Fibroblast of lung (primary cell): ENCODE results near the gene INSIG1. TPM values are rescaled to one million over a fixed set of nuclear protein-coding genes. Genes with fewer than 3 reads are reported as not detected.

ENCODE experiments used
- DNase-seq, 2 donors: peaks; one replicate each; pipeline versions ENCODE4 v3.0.0 to v3.0.0-alpha.2; 2010; ENCODE audit warnings: low read depth in 2 of 2
- H2AFZ ChIP-seq: 2 replicates; pipeline ENCODE4 v1.5.1; 2012; ENCODE audit warnings: low read length, control low read depth, inconsistent platforms
- H3K27ac ChIP-seq: 2 replicates; pipeline ENCODE4 v1.5.1; 2011; ENCODE audit warnings: low read length, control low read depth; ENCODE audit not compliant: insufficient read depth
- H3K27me3 ChIP-seq: 2 replicates; pipeline ENCODE4 v1.5.1; 2011; ENCODE audit warnings: mild to moderate bottlenecking, low read length; ENCODE audit not compliant: control insufficient read depth, insufficient read depth
- H3K36me3 ChIP-seq: 2 replicates; pipeline ENCODE4 v1.5.1; 2011; ENCODE audit warnings: low read length; ENCODE audit not compliant: control insufficient read depth, insufficient read depth
- H3K4me1 ChIP-seq: 2 replicates; pipeline ENCODE4 v1.5.1; 2011; ENCODE audit warnings: low read length; ENCODE audit not compliant: control insufficient read depth, insufficient read depth; ENCODE audit errors: extremely low read depth
- H3K4me2 ChIP-seq: 2 replicates; pipeline ENCODE4 v1.5.1; 2011; ENCODE audit warnings: low read length, control low read depth; ENCODE audit not compliant: insufficient read depth; ENCODE audit errors: extremely low read depth
- H3K4me3 ChIP-seq, 4 experiments: fragments of 200-600 bp in 1 of 4; sonication (generic) in 1 of 4; replicated peaks in 1 of 4; 2 replicates each; pipeline ENCODE4 v1.5.1; 2011 to 2016; ENCODE audit warnings: low read length in 4 of 4, low read depth in 3 of 4, mild to moderate bottlenecking in 3 of 4, control low read depth in 2 of 4, inconsistent platforms in 1 of 4, mixed read lengths in 1 of 4; ENCODE audit not compliant: insufficient read depth in 1 of 4; ENCODE audit errors: control extremely low read depth in 1 of 4
- H3K79me2 ChIP-seq: 2 replicates; pipeline ENCODE4 v1.5.1; 2012; ENCODE audit warnings: mild to moderate bottlenecking, low read length, inconsistent platforms; ENCODE audit not compliant: control insufficient read depth, insufficient read depth
- H3K9ac ChIP-seq: 2 replicates; pipeline ENCODE4 v1.5.1; 2011; ENCODE audit warnings: mild to moderate bottlenecking, low read length, control low read depth; ENCODE audit not compliant: insufficient read depth
- H3K9me3 ChIP-seq: 2 replicates; pipeline ENCODE4 v1.5.1; 2012; ENCODE audit warnings: low read depth, low read length; ENCODE audit not compliant: control insufficient read depth, insufficient read depth
- H4K20me1 ChIP-seq: 2 replicates; pipeline ENCODE4 v1.5.1; 2011; ENCODE audit warnings: low read length; ENCODE audit not compliant: control insufficient read depth, insufficient read depth; ENCODE audit errors: extremely low read depth
- EZH2 ChIP-seq: IDR thresholded peaks from 2 replicates; pipeline ENCODE4 v1.5.1; 2012; ENCODE audit warnings: low read length, control low read depth, mild to moderate bottlenecking; ENCODE audit errors: missing control alignments
- polyA plus RNA-seq, 2 donors: library from polyadenylated mRNA; depleted of rRNA in 1 of 2; stranded (reverse) in 1 of 2; unstranded in 1 of 2; fragments of >200 nt; gene quantifications; 2 replicates each; pipeline ENCODE4 v1.2.1, GENCODE V29; 2011 to 2012; ENCODE audit warnings: missing spikeins in 1 of 2
- total RNA-seq: library from RNA; depleted of rRNA; stranded (reverse); fragments of >200 nt; gene quantifications from 2 replicates; pipeline ENCODE4 v1.2.1, GENCODE V29; 2014
- TF ChIP-seq, protein P1 (sequence below), 2 donors: IDR thresholded peaks in 1 of 2; conservative IDR thresholded peaks in 1 of 2; 1 replicate in 1 of 2; 2 replicates in 1 of 2; pipeline ENCODE4 v1.5.1; 2011 to 2012; ENCODE audit warnings: low read length in 2 of 2, control low read depth in 1 of 2, inconsistent platforms in 1 of 2, low read depth in 1 of 2, mild to moderate bottlenecking in 1 of 2

Gene INSIG1
- total and polyA plus RNA-seq, 2 donors (not counting 1 experiment from before 2014, with no cell fraction given), result 216 to 353 TPM

GRCh38 chr7:155267023-155267422, 30.7 kb upstream of the INSIG1 start:
- Histone ChIP-seq H3K36me3 (no peaks in the 10 kb centered on the region), H3K79me2 (no peaks in the 10 kb centered on the region), H3K9me3 (no peaks in the 10 kb centered on the region), H2AFZ (no peak overlapping the region), H3K27me3 (peaks cover 5% of the 10 kb centered on the region), H3K4me3 (no peak overlapping the region), H4K20me1 (no peaks in the 10 kb centered on the region), H3K4me1 (no peaks in the 10 kb centered on the region), H3K9ac (no peak overlapping the region), H3K4me2 (no peak overlapping the region), H3K27ac (no peak overlapping the region)
- TF ChIP-seq EZH2, result no peak
- TF ChIP-seq, protein P1, sequence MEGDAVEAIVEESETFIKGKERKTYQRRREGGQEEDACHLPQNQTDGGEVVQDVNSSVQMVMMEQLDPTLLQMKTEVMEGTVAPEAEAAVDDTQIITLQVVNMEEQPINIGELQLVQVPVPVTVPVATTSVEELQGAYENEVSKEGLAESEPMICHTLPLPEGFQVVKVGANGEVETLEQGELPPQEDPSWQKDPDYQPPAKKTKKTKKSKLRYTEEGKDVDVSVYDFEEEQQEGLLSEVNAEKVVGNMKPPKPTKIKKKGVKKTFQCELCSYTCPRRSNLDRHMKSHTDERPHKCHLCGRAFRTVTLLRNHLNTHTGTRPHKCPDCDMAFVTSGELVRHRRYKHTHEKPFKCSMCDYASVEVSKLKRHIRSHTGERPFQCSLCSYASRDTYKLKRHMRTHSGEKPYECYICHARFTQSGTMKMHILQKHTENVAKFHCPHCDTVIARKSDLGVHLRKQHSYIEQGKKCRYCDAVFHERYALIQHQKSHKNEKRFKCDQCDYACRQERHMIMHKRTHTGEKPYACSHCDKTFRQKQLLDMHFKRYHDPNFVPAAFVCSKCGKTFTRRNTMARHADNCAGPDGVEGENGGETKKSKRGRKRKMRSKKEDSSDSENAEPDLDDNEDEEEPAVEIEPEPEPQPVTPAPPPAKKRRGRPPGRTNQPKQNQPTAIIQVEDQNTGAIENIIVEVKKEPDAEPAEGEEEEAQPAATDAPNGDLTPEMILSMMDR (conservative IDR thresholded peaks at IDR 0.05 in 1 of 2, IDR thresholded peaks at IDR 0.05 in 1 of 2; ENCODE audit: low read depth in 1 of 2, low read length in 2 of 2), result no peak
- DNase-seq, result no peak

DNA sequence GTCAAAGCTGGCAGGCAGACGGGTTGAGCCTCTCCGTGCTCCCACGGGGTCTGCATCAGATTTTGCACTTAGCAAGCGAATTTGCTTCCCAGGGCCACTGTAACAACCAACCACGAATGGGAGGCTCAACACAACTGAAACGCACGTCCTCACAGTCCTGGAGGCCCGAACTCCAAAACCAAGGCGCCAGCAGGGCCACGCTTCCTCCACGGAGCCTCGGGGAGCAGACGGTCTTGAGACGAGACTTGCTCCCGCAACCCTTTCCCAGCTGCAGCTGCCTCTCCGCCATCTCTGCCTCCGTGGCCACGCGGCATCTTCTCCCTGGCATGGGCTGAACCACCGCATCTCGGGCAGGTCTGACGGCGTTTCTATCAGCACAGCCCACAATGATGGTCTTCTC, 30.2 kb upstream of the INSIG1 start:
- TF ChIP-seq EZH2, result no peak
- TF ChIP-seq, protein P1 (conservative IDR thresholded peaks at IDR 0.05 in 1 of 2, IDR thresholded peaks at IDR 0.05 in 1 of 2; ENCODE audit: low read depth in 1 of 2, low read length in 2 of 2), result no peak
- no peaks in the 10 kb centered on the region for H3K79me2 ChIP-seq

GRCh38 chr7:155268211-155268610, 29.5 kb upstream of the INSIG1 start:
- TF ChIP-seq, protein P1 (conservative IDR thresholded peaks at IDR 0.05 in 1 of 2, IDR thresholded peaks at IDR 0.05 in 1 of 2; ENCODE audit: low read depth in 1 of 2, low read length in 2 of 2), result no peak
- no peak for TF ChIP-seq EZH2

More for the DNA sequence above, 30.2 kb upstream of the INSIG1 start:
- H3K27ac ChIP-seq, result no peak overlapping the region
- no peak overlapping the region for H3K4me3 ChIP-seq
- H3K27me3 ChIP-seq, result peaks cover 5% of the 10 kb centered on the region
- no peaks in the 10 kb centered on the region for H3K36me3 ChIP-seq
- H3K9ac ChIP-seq, result no peak overlapping the region
- H3K4me2 ChIP-seq, result no peak overlapping the region
- no peaks in the 10 kb centered on the region for H3K9me3 ChIP-seq
- no peak overlapping the region for H2AFZ ChIP-seq
- no peaks in the 10 kb centered on the region for H3K4me1 ChIP-seq
- H4K20me1 ChIP-seq, result no peaks in the 10 kb centered on the region
- DNase-seq, result no peak

More at GRCh38 chr7:155268211-155268610, 29.5 kb upstream of the INSIG1 start:
- no peaks in the 10 kb centered on the region for H3K4me1 ChIP-seq
- no peak overlapping the region for H3K9ac ChIP-seq
- no peaks in the 10 kb centered on the region for H3K36me3 ChIP-seq
- no peak for DNase-seq
- no peaks in the 10 kb centered on the region for H4K20me1 ChIP-seq
- no peak overlapping the region for H3K4me2 ChIP-seq
- H3K27me3 ChIP-seq, result peaks cover 5% of the 10 kb centered on the region
- no peaks in the 10 kb centered on the region for H3K9me3 ChIP-seq
- H3K4me3 ChIP-seq, result no peak overlapping the region
- H3K79me2 ChIP-seq, result no peaks in the 10 kb centered on the region
- H2AFZ ChIP-seq, result no peak overlapping the region
- no peak overlapping the region for H3K27ac ChIP-seq
